G401 (cell line): Measurements from ENCODE around the gene ZBTB9. TPM values are rescaled to one million over a fixed set of nuclear protein-coding genes. Genes with fewer than 3 reads are reported as not detected.

ENCODE experiments used
- DNase-seq: peaks from one replicate; pipeline ENCODE4 v3.0.0-alpha.2; 2015; ENCODE audit warnings: low spot score
- in situ Hi-C: cut with HindIII; loops from 2 replicates; pipeline ENCODE4 v1.10.0; 2016; ENCODE audit warnings: low sequenced_read_pairs, mixed read lengths
- total RNA-seq: library from RNA; depleted of rRNA; stranded (reverse); fragments of >200 nt; shearing (Covaris generic); gene quantifications from 2 replicates; pipeline ENCODE4 v1.2.3, GENCODE V29; 2014

The ZBTB9 gene
- total RNA-seq, 1 experiment from 2014 or later: 25.1 TPM

GRCh38 chr6:33430991-33431879 lies 23.1 kb upstream of the ZBTB9 start:
- DNase-seq: peak; percentile 74
- in situ Hi-C loops: no loop called here

- in situ Hi-C loops: no loop called here
- DNase-seq: no peak
Observed at GRCh38 chr6:33431880-33432541, 22.4 kb upstream of the ZBTB9 start.

GRCh38 chr6:33432546-33432945 lies 21.8 kb upstream of the ZBTB9 start:
- no peak for DNase-seq
- in situ Hi-C loops: no loop called here

GRCh38 chr6:33433001-33433543 lies 21.3 kb upstream of the ZBTB9 start:
- DNase-seq: no peak

GRCh38 chr6:33433544-33434191 lies 20.7 kb upstream of the ZBTB9 start:
- in situ Hi-C loops: no loop called here
- no peak for DNase-seq

More at GRCh38 chr6:33433001-33433543, 21.3 kb upstream of the ZBTB9 start:
- in situ Hi-C loops: no loop called here

- no peak for DNase-seq
- in situ Hi-C loops: no loop called here
Observed at GRCh38 chr6:33434961-33435360, 19.4 kb upstream of the ZBTB9 start.

GRCh38 chr6:33437666-33438065 lies 16.7 kb upstream of the ZBTB9 start:
- DNase-seq: no peak
- in situ Hi-C loops: no loop called here

GRCh38 chr6:33438978-33439594 lies 15.3 kb upstream of the ZBTB9 start:
- in situ Hi-C loops: no loop called here
- DNase-seq: no peak

- DNase-seq: no peak
- in situ Hi-C loops: no loop called here
Observed at GRCh38 chr6:33439956-33440648, 14.3 kb upstream of the ZBTB9 start.

- no peak for DNase-seq
Observed at GRCh38 chr6:33440649-33441309, 13.6 kb upstream of the ZBTB9 start.

GRCh38 chr6:33441457-33441856 lies 12.9 kb upstream of the ZBTB9 start:
- DNase-seq: no peak
- in situ Hi-C loops: no loop called here

More at GRCh38 chr6:33440649-33441309, 13.6 kb upstream of the ZBTB9 start:
- in situ Hi-C loops: no loop called here

GRCh38 chr6:33442283-33442682 lies 12.1 kb upstream of the ZBTB9 start:
- in situ Hi-C loops: no loop called here
- no peak for DNase-seq

GRCh38 chr6:33443025-33443424 lies 11.4 kb upstream of the ZBTB9 start:
- no peak for DNase-seq
- in situ Hi-C loops: no loop called here

- no peak for DNase-seq
- in situ Hi-C loops: no loop called here
Observed at GRCh38 chr6:33443619-33444504, 10.5 kb upstream of the ZBTB9 start.

- DNase-seq: no peak
Observed at GRCh38 chr6:33445119-33445603, 9.2 kb upstream of the ZBTB9 start.

GRCh38 chr6:33446356-33446755 lies 8.0 kb upstream of the ZBTB9 start:
- DNase-seq: no peak
- in situ Hi-C loops: no loop called here

More at GRCh38 chr6:33445119-33445603, 9.2 kb upstream of the ZBTB9 start:
- in situ Hi-C loops: no loop called here

GRCh38 chr6:33450434-33450833 lies 3.9 kb upstream of the ZBTB9 start:
- no peak for DNase-seq
- in situ Hi-C loops: no loop called here
